GM12891 (cell line): Measurements from ENCODE around the gene EPHA10.

ENCODE experiments used
- POLR2A ChIP-seq: IDR thresholded peaks from 2 replicates; pipeline ENCODE4 v1.6.1; 2011; ENCODE audit warnings: low read depth, low read length, control low read depth
- POLR2AphosphoS5 ChIP-seq: IDR thresholded peaks from 2 replicates; pipeline ENCODE4 v1.6.1; 2011; ENCODE audit warnings: low read depth, low read length, control low read depth

DNA sequence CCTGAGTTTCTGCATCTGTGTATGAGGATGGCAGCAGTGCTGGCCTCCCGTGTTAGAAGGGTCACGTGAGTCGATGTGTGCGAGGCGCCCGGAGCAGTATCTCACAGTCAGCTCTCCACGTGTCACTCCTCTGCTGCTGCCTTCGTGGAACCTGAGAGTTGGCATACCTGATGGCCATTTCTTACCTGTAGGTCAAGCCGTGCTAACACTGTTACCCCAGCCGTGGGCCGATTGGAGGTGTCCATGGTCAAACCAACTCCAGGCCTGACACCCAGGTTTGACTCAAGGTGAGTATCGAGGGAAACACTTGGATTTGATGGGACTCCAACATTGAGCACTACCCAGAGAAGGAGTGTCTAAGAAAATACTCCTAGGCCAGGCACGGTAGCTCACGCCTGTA, 61.9 kb downstream of the EPHA10 start:
- TF ChIP-seq POLR2AphosphoS5 (no peak), POLR2A (no peak)
